HAP-1 (cell line): Measurements from ENCODE around the gene CACFD1.
"Not testable (repeated sequence)": the region's sequence is repeated elsewhere in the genome, so short reads cannot be mapped to it uniquely, and the experiment has no call there.

Source experiments
- DNase-seq, 2 experiments: peaks; one replicate each; pipeline ENCODE4 v3.0.0-alpha.2; 2016 to 2020; ENCODE audit warnings: low spot score in 2 of 2
- H3K27me3 ChIP-seq: fragments of 250-450 bp; sonication (Bioruptor Pico); 2 replicates; pipeline ENCODE4 v1.5.1; 2020; ENCODE audit warnings: low read depth, mild to moderate bottlenecking, moderate library complexity
- H3K36me3 ChIP-seq: fragments of 250-450 bp; sonication (Bioruptor Pico); replicated peaks from 2 replicates; pipeline ENCODE4 v1.5.1; 2020; ENCODE audit warnings: mild to moderate bottlenecking
- H3K4me1 ChIP-seq: fragments of 250-450 bp; sonication (Bioruptor Pico); 2 replicates; pipeline ENCODE4 v1.5.1; 2020; ENCODE audit warnings: mild to moderate bottlenecking
- H3K4me3 ChIP-seq: fragments of 250-450 bp; sonication (Bioruptor Pico); 2 replicates; pipeline ENCODE4 v1.5.1; 2020; ENCODE audit warnings: mild to moderate bottlenecking, moderate library complexity
- H3K9me3 ChIP-seq: fragments of 250-450 bp; sonication (Bioruptor Pico); 2 replicates; pipeline ENCODE4 v1.5.1; 2020; ENCODE audit warnings: mild to moderate bottlenecking, moderate library complexity
- in situ Hi-C: fragments of 300-500 bp; cut with MboI; formaldehyde crosslinking; loops from 3 replicates; pipeline ENCODE4 v1.14.3; 2020; ENCODE audit warnings: low sequenced_read_pairs, inconsistent platforms, mixed read lengths

Gene CACFD1

DNA sequence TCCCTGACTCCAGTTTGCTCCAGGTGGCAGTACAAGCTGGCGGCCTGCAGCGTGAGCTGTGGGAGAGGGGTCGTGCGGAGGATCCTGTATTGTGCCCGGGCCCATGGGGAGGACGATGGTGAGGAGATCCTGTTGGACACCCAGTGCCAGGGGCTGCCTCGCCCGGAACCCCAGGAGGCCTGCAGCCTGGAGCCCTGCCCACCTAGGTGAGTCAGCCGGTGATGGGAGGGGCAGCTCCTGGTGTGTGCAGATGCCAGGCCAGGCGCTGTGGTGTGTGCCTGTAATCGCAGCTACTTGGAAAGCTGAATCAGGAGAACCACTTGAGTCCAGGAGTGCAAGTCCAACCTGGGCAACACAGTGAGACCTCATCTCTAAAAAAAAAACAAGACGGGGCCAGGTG lies 10.0 kb upstream of the CACFD1 start:
- no peak overlapping the region for H3K4me3 ChIP-seq
- no peaks in the 10 kb centered on the region for H3K4me1 ChIP-seq
- H3K27me3 ChIP-seq = peaks cover 19% of the 10 kb centered on the region
- H3K9me3 ChIP-seq = no peaks in the 10 kb centered on the region
- no peaks in the 10 kb centered on the region for H3K36me3 ChIP-seq
- in situ Hi-C loops = no loop called here
- no peak for DNase-seq

DNA sequence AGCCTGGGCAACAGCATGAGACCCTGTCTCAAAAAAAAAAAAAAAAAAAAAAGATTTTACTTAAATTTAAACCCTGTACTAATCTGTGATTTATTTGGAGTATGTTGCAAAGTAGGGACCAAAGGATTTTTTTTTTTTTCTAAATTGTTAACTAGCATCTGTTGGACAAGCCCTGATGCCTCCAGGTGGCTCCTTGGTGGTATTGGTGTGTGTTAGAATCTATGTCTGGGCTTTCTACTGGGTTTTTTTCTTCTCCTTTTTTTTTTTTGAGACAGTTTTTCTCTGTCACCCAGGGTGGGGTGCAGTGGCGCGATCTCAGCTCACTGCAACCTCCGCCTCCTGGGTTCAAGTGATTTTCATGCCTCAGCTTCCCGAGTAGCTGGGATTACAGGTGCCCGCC lies 7.9 kb upstream of the CACFD1 start:
- H3K36me3 ChIP-seq, H3K9me3 ChIP-seq, H3K4me3 ChIP-seq, DNase-seq, in situ Hi-C loops, H3K4me1 ChIP-seq, H3K27me3 ChIP-seq: not testable (repeated sequence)

DNA sequence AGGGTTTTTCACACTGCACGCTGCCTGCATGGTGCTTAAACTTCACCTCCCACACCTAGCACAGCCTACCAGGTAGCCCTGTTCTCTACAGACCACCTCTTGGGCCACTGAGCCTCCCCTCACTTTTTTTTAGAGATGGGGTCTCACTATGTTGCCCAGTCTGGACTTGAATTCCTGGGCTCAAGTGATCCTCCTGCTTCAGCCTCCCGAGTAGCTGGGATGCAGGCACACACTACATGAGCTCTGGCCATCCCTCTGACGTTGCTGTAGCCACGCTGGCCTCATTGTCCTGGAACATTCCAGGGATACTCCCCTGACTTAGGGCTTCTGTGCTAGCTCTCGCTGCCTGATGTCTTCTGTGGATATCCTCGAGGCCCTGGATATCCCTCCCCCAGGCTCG lies 7.2 kb upstream of the CACFD1 start:
- no peak overlapping the region for H3K4me3 ChIP-seq
- H3K4me1 ChIP-seq = no peaks in the 10 kb centered on the region
- H3K36me3 ChIP-seq = no peaks in the 10 kb centered on the region
- in situ Hi-C loops = no loop called here
- H3K27me3 ChIP-seq = 0 out of 2 replicates have a peak, but pooled peaks cover under 1% of the 10 kb centered on the region
- H3K9me3 ChIP-seq = no peaks in the 10 kb centered on the region
- no peak for DNase-seq

DNA sequence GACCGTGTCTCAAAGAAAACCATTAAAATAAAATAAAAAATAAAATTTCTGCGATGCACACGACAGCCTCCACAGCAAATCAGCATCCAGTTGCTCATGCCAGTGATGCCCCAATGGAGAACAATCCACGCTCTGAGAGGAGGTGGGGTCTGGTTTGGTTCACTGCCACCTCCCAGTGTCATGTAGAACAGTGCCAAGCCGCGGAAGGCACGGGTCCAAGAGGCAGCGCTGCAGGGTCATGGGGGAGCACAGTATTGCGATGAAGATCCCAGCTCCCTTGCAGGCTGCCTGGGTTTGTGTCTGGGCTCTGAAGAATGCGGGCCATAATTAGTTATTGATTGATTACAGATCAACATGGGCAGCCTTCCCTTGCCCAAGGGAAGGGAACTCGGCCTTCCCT lies 6.1 kb upstream of the CACFD1 start:
- Histone ChIP-seq H3K4me3 (no peak overlapping the region), H3K27me3 (no peaks in the 10 kb centered on the region), H3K36me3 (no peaks in the 10 kb centered on the region), H3K4me1 (no peaks in the 10 kb centered on the region), H3K9me3 (no peaks in the 10 kb centered on the region)
- DNase-seq = no peak
- in situ Hi-C loops = no loop called here

DNA sequence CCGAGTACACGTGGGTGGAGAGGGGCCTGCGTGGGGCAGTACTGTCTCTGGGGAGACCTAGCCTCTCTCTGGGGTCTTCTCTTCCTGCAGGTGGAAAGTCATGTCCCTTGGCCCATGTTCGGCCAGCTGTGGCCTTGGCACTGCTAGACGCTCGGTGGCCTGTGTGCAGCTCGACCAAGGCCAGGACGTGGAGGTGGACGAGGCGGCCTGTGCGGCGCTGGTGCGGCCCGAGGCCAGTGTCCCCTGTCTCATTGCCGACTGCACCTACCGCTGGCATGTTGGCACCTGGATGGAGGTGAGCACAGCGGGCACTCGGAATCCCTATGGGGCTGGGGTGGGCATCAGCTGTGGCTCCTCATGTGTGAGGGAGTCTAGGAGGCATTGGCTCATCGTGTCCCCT lies 5.5 kb upstream of the CACFD1 start:
- H3K4me3 ChIP-seq = no peak overlapping the region
- no peaks in the 10 kb centered on the region for H3K27me3 ChIP-seq
- no peaks in the 10 kb centered on the region for H3K9me3 ChIP-seq
- H3K4me1 ChIP-seq = no peaks in the 10 kb centered on the region
- in situ Hi-C loops = no loop called here
- no peaks in the 10 kb centered on the region for H3K36me3 ChIP-seq
- DNase-seq = no peak

DNA sequence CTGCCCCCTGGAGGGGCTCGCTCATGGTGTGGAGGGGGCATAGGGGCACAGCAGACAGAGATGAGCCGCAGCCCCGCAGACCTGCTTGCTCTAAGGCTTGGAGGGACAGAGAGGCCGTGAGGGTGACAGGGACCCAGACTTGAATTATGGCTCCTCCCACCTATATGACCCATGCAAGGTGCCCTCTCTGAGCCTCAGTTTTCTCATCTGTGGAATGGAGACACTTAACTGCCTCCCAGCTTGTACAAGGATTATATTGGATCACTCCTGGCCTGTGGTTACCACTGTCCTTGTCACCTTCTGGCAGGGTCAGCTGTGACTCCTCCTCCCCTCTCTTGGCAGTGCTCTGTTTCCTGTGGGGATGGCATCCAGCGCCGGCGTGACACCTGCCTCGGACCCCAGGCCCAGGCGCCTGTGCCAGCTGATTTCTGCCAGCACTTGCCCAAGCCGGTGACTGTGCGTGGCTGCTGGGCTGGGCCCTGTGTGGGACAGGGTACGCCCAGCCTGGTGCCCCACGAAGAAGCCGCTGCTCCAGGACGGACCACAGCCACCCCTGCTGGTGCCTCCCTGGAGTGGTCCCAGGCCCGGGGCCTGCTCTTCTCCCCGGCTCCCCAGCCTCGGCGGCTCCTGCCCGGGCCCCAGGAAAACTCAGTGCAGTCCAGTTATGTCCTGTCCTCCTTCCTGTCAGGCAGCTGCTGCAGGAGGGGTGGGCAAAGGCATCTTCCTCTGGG lies 4.7 kb upstream of the CACFD1 start:
- DNase-seq = no peak
- no peak overlapping the region for H3K4me3 ChIP-seq
- in situ Hi-C loops = no loop called here

DNA sequence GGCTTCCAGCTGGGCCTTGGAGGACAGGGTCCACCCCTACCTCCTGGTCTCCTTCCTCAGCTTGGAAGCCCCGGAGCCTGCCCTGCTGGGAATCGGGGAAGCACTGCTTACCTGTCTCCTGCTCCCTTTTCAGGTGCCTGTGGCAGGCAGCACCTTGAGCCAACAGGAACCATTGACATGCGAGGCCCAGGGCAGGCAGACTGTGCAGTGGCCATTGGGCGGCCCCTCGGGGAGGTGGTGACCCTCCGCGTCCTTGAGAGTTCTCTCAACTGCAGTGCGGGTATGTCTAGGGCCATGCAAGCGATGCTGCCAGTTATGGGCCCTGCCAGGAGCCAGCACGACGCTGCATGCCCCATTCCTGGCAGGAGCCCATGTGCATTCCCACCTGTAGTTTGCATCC lies 3.8 kb upstream of the CACFD1 start:
- DNase-seq = no peak
- in situ Hi-C loops = no loop called here
- no peak overlapping the region for H3K4me3 ChIP-seq
- no peaks in the 10 kb centered on the region for H3K27me3 ChIP-seq
- no peaks in the 10 kb centered on the region for H3K36me3 ChIP-seq
- peaks cover 5% of the 10 kb centered on the region; the same call in 1 of the 2 replicates for H3K4me1 ChIP-seq
- H3K9me3 ChIP-seq = no peaks in the 10 kb centered on the region

More for the DNA sequence above, 4.7 kb upstream of the CACFD1 start:
- Histone ChIP-seq H3K27me3 (no peaks in the 10 kb centered on the region), H3K9me3 (no peaks in the 10 kb centered on the region), H3K4me1 (no peaks in the 10 kb centered on the region), H3K36me3 (no peaks in the 10 kb centered on the region)

DNA sequence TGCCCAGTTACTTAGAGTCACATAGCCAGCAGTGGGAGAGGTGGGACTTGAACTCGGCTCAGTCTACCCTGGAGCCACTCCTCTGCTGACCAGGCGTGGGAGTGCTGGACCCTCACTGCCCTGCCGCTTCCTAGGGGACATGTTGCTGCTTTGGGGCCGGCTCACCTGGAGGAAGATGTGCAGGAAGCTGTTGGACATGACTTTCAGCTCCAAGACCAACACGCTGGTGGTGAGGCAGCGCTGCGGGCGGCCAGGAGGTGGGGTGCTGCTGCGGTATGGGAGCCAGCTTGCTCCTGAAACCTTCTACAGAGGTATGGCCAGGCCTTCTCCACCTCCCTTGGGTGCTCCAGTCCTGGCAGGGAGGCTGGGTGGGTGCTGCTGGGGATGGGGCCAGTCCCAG lies 3.4 kb upstream of the CACFD1 start:
- Histone ChIP-seq H3K36me3 (no peaks in the 10 kb centered on the region), H3K4me1 (peaks cover 5% of the 10 kb centered on the region; the same call in 1 of the 2 replicates), H3K4me3 (no peak overlapping the region), H3K9me3 (no peaks in the 10 kb centered on the region), H3K27me3 (no peaks in the 10 kb centered on the region)
- DNase-seq = no peak
- in situ Hi-C loops = no loop called here

DNA sequence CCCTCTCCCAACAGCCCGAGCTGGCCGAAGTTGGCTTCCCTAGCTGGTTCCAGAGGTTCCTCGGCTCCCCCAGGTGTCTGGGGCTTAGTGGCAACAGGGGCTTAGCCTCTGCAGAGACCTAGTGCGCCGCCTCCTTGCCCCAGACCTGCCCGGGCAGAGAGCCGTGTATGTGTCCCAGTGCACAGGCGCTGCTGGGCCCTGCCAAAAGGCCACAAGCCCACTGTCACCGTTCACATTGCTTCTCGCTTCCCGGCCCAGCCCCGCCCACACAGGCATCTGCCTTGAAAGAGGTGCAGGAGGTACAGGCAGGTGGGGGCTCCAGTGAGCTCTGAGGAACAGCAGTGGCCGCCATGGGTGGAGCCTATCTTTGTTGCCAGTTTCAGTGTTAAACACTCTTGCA lies 2.5 kb upstream of the CACFD1 start:
- Histone ChIP-seq H3K27me3 (no peaks in the 10 kb centered on the region), H3K4me1 (peaks cover 5% of the 10 kb centered on the region; the same call in 1 of the 2 replicates)
- in situ Hi-C loops = no loop called here

DNA sequence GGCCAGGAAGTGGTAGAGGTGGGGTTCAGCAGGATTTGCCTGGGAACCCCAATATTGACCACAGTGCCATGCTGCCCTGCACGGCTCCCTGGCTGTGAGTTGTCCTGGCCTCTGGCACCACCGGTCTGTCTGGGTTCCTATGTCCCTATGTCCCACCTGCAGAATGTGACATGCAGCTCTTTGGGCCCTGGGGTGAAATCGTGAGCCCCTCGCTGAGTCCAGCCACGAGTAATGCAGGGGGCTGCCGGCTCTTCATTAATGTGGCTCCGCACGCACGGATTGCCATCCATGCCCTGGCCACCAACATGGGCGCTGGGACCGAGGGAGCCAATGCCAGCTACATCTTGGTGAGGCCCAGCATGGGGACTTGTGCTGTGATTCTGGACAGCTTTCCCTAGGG lies 2.0 kb upstream of the CACFD1 start:
- no peak overlapping the region for H3K4me3 ChIP-seq
- H3K36me3 ChIP-seq = no peaks in the 10 kb centered on the region
- no peaks in the 10 kb centered on the region for H3K27me3 ChIP-seq
- H3K9me3 ChIP-seq = no peaks in the 10 kb centered on the region
- peaks cover 5% of the 10 kb centered on the region; the same call in 1 of the 2 replicates for H3K4me1 ChIP-seq
- DNase-seq = no peak
- in situ Hi-C loops = no loop called here

More for the DNA sequence above, 2.5 kb upstream of the CACFD1 start:
- no peaks in the 10 kb centered on the region for H3K9me3 ChIP-seq
- DNase-seq = peak in 1 of 2 experiments; percentile 25
- H3K4me3 ChIP-seq = no peak overlapping the region
- H3K36me3 ChIP-seq = no peaks in the 10 kb centered on the region

DNA sequence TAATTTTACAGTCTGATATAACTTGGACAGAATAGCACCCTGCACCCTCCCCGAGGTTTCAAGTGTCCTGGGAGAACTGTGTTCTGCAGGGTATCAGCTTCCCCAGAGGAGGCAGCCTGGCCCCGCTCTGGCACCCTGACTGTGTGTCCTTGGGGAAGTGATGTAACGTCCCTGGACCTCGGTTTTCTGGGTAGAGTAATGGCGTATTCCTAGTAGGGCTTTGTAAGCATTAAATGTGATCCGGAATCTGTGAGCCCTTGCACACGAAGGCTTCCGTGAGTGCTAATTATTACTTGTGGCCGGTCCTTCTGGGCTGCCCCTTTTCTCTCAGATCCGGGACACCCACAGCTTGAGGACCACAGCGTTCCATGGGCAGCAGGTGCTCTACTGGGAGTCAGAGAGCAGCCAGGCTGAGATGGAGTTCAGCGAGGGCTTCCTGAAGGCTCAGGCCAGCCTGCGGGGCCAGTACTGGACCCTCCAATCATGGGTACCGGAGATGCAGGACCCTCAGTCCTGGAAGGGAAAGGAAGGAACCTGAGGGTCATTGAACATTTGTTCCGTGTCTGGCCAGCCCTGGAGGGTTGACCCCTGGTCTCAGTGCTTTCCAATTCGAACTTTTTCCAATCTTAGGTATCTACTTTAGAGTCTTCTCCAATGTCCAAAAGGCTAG lies 1.0 kb upstream of the CACFD1 start:
- no peaks in the 10 kb centered on the region for H3K36me3 ChIP-seq
- no peaks in the 10 kb centered on the region for H3K27me3 ChIP-seq
- no peak for DNase-seq
- no peaks in the 10 kb centered on the region for H3K9me3 ChIP-seq
- H3K4me1 ChIP-seq = peaks cover 5% of the 10 kb centered on the region; the same call in 1 of the 2 replicates
- in situ Hi-C loops = no loop called here
- H3K4me3 ChIP-seq = peak overlapping the region; percentile 81

DNA sequence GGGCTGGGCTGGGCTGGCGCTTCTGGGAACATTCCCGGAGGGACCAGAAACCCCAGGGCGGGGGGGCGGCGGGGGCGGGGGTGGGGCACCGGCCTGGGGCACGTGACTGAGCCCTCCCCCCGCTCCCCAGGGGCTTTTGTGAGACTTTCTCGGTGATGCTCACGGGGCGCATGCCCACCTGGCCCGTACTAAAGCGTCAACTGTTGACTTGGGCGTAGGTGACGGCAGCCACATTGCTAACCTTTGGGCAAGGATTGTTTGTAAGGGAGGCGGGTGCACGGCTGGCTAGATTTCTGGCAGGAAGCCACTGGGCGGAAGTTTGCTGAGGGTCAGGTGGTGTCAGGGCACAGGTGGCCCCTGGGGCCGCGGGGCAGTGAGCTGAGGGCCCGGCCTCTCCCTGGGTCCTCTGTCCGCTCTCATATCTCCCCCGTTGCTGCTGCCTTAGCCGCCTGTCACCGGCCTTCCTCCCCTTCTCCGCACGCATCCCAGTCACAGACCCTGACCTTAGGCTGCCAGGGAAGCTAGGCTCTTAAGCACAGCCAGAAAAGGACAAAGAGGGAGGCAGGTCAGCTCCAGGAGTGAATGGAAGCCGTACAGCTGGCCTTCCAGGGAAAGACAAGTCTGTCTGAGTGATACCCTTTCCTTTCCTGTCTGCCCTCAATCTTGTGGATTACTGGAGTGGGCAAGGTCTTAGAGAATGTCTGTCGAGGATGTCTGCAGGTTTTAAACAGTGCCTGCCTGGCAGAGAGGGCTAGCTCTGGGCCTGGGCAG lies 812 bp downstream of the CACFD1 start:
- H3K36me3 ChIP-seq = no peaks in the 10 kb centered on the region
- DNase-seq = no peak
- H3K4me1 ChIP-seq = peaks cover 5% of the 10 kb centered on the region; the same call in 1 of the 2 replicates
- H3K9me3 ChIP-seq = no peaks in the 10 kb centered on the region
- no peaks in the 10 kb centered on the region for H3K27me3 ChIP-seq
- in situ Hi-C loops = no loop called here
- peak overlapping the region; percentile 81 for H3K4me3 ChIP-seq

DNA sequence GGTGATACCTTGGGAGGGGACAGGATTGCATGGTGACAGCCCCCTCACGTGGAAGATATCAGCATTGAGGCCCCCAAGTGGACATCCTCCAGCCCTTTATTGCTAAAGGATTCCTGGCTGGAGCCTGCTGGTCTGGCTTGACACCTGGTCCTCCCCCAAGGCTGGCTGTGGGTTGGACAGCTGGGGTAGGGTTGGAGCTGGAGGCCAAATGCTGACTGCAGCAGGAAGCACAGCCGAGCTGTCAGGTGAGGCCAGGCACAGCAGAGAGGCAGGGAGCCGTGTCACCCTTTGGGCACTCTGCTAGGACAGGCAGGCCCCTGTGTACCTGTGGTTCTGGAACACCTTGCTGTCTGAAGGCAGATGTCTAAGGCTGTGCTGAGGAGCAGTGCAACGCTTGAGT lies 2.2 kb downstream of the CACFD1 start:
- H3K9me3 ChIP-seq = no peaks in the 10 kb centered on the region
- H3K27me3 ChIP-seq = no peaks in the 10 kb centered on the region
- in situ Hi-C loops = no loop called here
- no peak overlapping the region for H3K4me3 ChIP-seq
- peaks cover 5% of the 10 kb centered on the region; the same call in 1 of the 2 replicates for H3K4me1 ChIP-seq
- no peaks in the 10 kb centered on the region for H3K36me3 ChIP-seq
- DNase-seq = no peak
